Spleen (tissue), 7 donors: ENCODE results near the gene CCDC141.

ENCODE experiments used
- POLR2A ChIP-seq, 3 donors: fragments of 450-650 bp; IDR thresholded peaks; one replicate each; pipeline ENCODE4 v1.5.1; 2017; ENCODE audit warnings: antibody characterized with exemption in 3 of 3, mild to moderate bottlenecking in 1 of 3
- TF ChIP-seq, protein P1 (sequence below), 11 experiments: fragments of 200-600 bp in 7 of 11; fragments of 450-650 bp in 4 of 11; sonication (generic) in 4 of 11; IDR thresholded peaks in 8 of 11; conservative IDR thresholded peaks in 3 of 11; 1 replicate in 7 of 11; 2 replicates in 4 of 11; pipeline versions ENCODE4 v1.4.0 to v1.8.0; 2016 to 2021; ENCODE audit warnings: antibody characterized with exemption in 11 of 11, inconsistent platforms in 4 of 11, mild to moderate bottlenecking in 1 of 11
- donor health status: DM: no; HTN: no; CAD: no; lungs with moderate emphysema.
- donor health status: DM: no; HTN: no; CAD: no.
- donor health status: DM: no; HTN: no; CAD: no.

DNA sequence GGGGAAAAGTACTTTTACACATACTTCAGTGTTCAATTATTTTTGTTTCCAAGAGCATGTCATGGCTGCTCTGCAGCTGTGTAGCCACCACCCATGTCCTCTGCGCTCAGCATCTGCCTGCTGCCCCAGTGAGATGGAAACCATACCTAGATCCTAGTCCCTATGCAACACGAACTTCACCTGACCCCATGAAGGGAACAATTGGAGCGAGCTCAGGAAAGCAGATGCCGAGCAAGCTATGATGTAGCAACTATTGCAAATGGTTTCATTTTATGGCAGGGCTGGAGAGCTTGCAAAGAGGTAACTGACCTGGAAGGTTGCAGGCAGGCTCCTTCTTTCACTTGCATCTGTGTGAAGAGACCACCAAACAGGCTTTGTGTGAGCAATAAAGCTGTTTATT, 1.3 kb upstream of the CCDC141 start:
- TF ChIP-seq, protein P1, sequence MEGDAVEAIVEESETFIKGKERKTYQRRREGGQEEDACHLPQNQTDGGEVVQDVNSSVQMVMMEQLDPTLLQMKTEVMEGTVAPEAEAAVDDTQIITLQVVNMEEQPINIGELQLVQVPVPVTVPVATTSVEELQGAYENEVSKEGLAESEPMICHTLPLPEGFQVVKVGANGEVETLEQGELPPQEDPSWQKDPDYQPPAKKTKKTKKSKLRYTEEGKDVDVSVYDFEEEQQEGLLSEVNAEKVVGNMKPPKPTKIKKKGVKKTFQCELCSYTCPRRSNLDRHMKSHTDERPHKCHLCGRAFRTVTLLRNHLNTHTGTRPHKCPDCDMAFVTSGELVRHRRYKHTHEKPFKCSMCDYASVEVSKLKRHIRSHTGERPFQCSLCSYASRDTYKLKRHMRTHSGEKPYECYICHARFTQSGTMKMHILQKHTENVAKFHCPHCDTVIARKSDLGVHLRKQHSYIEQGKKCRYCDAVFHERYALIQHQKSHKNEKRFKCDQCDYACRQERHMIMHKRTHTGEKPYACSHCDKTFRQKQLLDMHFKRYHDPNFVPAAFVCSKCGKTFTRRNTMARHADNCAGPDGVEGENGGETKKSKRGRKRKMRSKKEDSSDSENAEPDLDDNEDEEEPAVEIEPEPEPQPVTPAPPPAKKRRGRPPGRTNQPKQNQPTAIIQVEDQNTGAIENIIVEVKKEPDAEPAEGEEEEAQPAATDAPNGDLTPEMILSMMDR (IDR thresholded peaks at IDR 0.05 in 8 of 11, conservative IDR thresholded peaks at IDR 0.05 in 3 of 11) = no peak
- no peak for TF ChIP-seq POLR2A (IDR thresholded peaks at IDR 0.05)
